Progenitor cell of endocrine pancreas (in vitro differentiated cells): ENCODE results near the gene ACO1. TPM values are rescaled to one million over a fixed set of nuclear protein-coding genes. Genes with fewer than 3 reads are reported as not detected.

Source experiments
- DNase-seq: peaks from one replicate; pipeline ENCODE4 v3.0.0; 2021; ENCODE audit warnings: low spot score; ENCODE audit not compliant: unreplicated experiment
- H3K27ac Mint-ChIP-seq: 2 replicates; pipeline ENCODE4 v1.8.0; 2021; ENCODE audit warnings: mild to moderate bottlenecking, moderate library complexity, mixed read lengths
- H3K27me3 Mint-ChIP-seq: 2 replicates; pipeline ENCODE4 v1.8.0; 2021; ENCODE audit warnings: mixed read lengths
- H3K36me3 Mint-ChIP-seq: 2 replicates; pipeline ENCODE4 v1.8.0; 2022; ENCODE audit warnings: mixed read lengths; ENCODE audit not compliant: insufficient read depth
- H3K4me1 Mint-ChIP-seq: 2 replicates; pipeline ENCODE4 v1.8.0; 2021; ENCODE audit warnings: low read depth, mixed read lengths
- H3K4me3 Mint-ChIP-seq: 2 replicates; pipeline ENCODE4 v1.8.0; 2021; ENCODE audit warnings: low read depth, mild to moderate bottlenecking, moderate library complexity, mixed read lengths
- H3K9me3 Mint-ChIP-seq: 2 replicates; pipeline ENCODE4 v1.8.0; 2021; ENCODE audit warnings: low read depth, mixed read lengths
- CTCF ChIP-seq: fragments of 200-600 bp; sonication (generic); IDR thresholded peaks from one replicate; pipeline ENCODE4 v1.5.0; 2021; ENCODE audit warnings: antibody characterized with exemption, mild to moderate bottlenecking; ENCODE audit not compliant: unreplicated experiment
- total RNA-seq: library from RNA; stranded (reverse); gene quantifications from 2 replicates; pipeline ENCODE4 v1.2.1, GENCODE V29; 2021

Gene ACO1
- total RNA-seq, 1 donor from 2014 or later: 21.7 TPM

GRCh38 chr9:32405506-32405905 lies 21.1 kb downstream of the ACO1 start:
- Mint-ChIP-seq H3K27me3 (no peaks in the 10 kb centered on the region), H3K36me3 (peaks cover 23% of the 10 kb centered on the region), H3K4me3 (no peak overlapping the region), H3K9me3 (no peaks in the 10 kb centered on the region), H3K4me1 (peaks cover 3% of the 10 kb centered on the region), H3K27ac (no peak overlapping the region)
- no peak for TF ChIP-seq CTCF
- DNase-seq: no peak

GRCh38 chr9:32406046-32406445 lies 21.6 kb downstream of the ACO1 start:
- no peak for DNase-seq
- Mint-ChIP-seq H3K4me3 (no peak overlapping the region), H3K27me3 (no peaks in the 10 kb centered on the region), H3K9me3 (no peaks in the 10 kb centered on the region), H3K36me3 (peaks cover 23% of the 10 kb centered on the region), H3K27ac (no peak overlapping the region), H3K4me1 (peaks cover 3% of the 10 kb centered on the region)
- TF ChIP-seq CTCF: no peak

- no peak overlapping the region for H3K27ac Mint-ChIP-seq
- no peaks in the 10 kb centered on the region for H3K27me3 Mint-ChIP-seq
- no peaks in the 10 kb centered on the region for H3K4me1 Mint-ChIP-seq
- H3K36me3 Mint-ChIP-seq: peaks cover 17% of the 10 kb centered on the region
- no peak overlapping the region for H3K4me3 Mint-ChIP-seq
- no peaks in the 10 kb centered on the region for H3K9me3 Mint-ChIP-seq
- no peak for TF ChIP-seq CTCF
- DNase-seq: no peak
Observed at GRCh38 chr9:32411753-32412152, 27.3 kb downstream of the ACO1 start.

GRCh38 chr9:32412440-32412839 lies 28.0 kb downstream of the ACO1 start:
- H3K4me3 Mint-ChIP-seq: no peak overlapping the region
- H3K9me3 Mint-ChIP-seq: no peaks in the 10 kb centered on the region
- H3K36me3 Mint-ChIP-seq: peaks cover 12% of the 10 kb centered on the region
- TF ChIP-seq CTCF: no peak
- no peaks in the 10 kb centered on the region for H3K4me1 Mint-ChIP-seq
- no peak for DNase-seq
- no peaks in the 10 kb centered on the region for H3K27me3 Mint-ChIP-seq
- H3K27ac Mint-ChIP-seq: no peak overlapping the region

GRCh38 chr9:32413424-32413823 lies 29.0 kb downstream of the ACO1 start:
- H3K4me1 Mint-ChIP-seq: no peaks in the 10 kb centered on the region
- no peak for DNase-seq
- H3K9me3 Mint-ChIP-seq: no peaks in the 10 kb centered on the region
- no peak overlapping the region for H3K27ac Mint-ChIP-seq
- H3K4me3 Mint-ChIP-seq: no peak overlapping the region
- H3K27me3 Mint-ChIP-seq: no peaks in the 10 kb centered on the region
- no peak for TF ChIP-seq CTCF
- H3K36me3 Mint-ChIP-seq: peaks cover 10% of the 10 kb centered on the region
